Head of caudate nucleus (tissue), 42 donors: Measurements from ENCODE around the gene POLRMT.

Source experiments
- DNase-seq, 42 donors: peaks; one replicate each; pipeline versions ENCODE4 v3.0.0 to v3.0.0-alpha.2; 2020 to 2021; ENCODE audit warnings: mixed read lengths in 7 of 42
- intact Hi-C: fragments of 100-400 bp; cut with DNase I; formaldehyde crosslinking; loops from one replicate; pipeline ENCODE4 v1.15.0; 2022

The POLRMT gene

GRCh38 chr19:575527-576506, 57.5 kb downstream of the POLRMT start:
- DNase-seq, result peak in 24 of 42 donors; percentile 29 to 82 (median 60)
- intact Hi-C loops, result no loop called here

- peak in 25 of 42 donors; percentile 31 to 69 (median 52) for DNase-seq
- intact Hi-C loops, result loop anchor here (5.0 kb wide), 1 partner anchor 43 kb away; the partner anchor contains the start of gene CDC34
Observed at GRCh38 chr19:574658-575526, 58.4 kb downstream of the POLRMT start.

GRCh38 chr19:573519-573825, 59.9 kb downstream of the POLRMT start:
- intact Hi-C loops, result loop anchor here (5.0 kb wide), 1 partner anchor 41 kb away; the partner anchor contains the start of gene CDC34
- DNase-seq, result peak in 2 of 42 donors; percentile 39 to 41

GRCh38 chr19:572743-573518, 60.4 kb downstream of the POLRMT start:
- DNase-seq, result peak in 13 of 42 donors; percentile 20 to 64 (median 43)
- intact Hi-C loops, result loop anchor here (5.0 kb wide), 1 partner anchor 41 kb away; the partner anchor contains the start of gene CDC34

DNA sequence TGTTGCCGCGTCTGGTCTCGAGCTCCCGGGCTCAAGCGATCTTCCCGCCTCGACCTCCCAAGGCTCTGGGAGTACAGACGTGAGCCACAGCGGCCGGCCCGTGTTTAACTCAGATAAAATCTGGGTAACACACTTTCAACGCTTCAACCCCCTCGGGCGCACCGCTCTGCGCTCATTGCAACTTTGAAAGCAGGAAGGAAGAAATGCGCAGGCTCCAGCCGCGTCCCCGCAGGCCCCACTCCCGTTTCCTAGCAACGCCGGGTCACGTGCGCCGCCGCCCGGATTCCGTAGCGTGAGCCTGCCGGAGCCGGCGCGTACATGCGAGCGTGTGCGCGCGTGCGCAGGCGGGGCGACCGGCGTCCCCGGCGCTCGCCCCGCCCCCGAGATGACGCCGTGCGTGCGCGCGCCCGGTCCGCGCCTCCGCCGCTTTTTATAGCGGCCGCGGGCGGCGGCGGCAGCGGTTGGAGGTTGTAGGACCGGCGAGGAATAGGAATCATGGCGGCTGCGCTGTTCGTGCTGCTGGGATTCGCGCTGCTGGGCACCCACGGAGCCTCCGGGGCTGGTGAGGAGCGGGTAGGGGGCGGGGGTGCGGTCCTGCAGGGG, 61.1 kb downstream of the POLRMT start, which contains the start of gene BSG:
Gene BSG, plus strand, starts transcription at position 457 of the 603 bp plus-strand sequence. Its CDS starts 39 bp downstream, at position 496.
- intact Hi-C loops, result loop anchor here (5.0 kb wide), 1 partner anchor 40 kb away; the partner anchor contains the start of gene CDC34

DNA sequence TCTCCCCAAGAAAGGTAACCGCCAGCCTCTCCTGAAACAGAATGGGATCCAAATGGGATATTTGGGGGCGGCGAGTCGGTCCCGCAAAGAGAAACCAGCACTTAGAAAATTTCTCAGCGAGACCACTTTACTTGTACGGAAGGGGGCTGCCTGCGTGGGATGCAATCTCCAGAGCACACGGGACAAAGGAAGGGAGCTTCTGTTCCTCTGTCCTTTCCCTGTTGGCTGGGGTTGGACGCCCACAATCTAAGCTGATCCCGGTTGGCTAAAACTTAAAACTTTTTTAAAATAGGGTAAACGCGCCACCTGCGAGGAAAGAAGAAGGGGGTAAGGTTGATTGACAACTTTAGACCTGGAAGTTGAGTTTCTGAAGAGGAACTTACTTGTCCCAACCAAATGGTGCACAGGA, 61.8 kb downstream of the POLRMT start:
- DNase-seq, result peak in 1 of 42 donors; percentile 4
- intact Hi-C loops, result loop anchor here (5.0 kb wide), 1 partner anchor 39 kb away; the partner anchor contains the start of gene CDC34

More for the DNA sequence above, 61.1 kb downstream of the POLRMT start, which contains the start of gene BSG:
- DNase-seq, result peak; percentile 93 to 100 (median 98)

GRCh38 chr19:570937-571565, 62.3 kb downstream of the POLRMT start:
- intact Hi-C loops, result loop anchor here (5.0 kb wide), 1 partner anchor 39 kb away; the partner anchor contains the start of gene CDC34
- peak in 4 of 42 donors; percentile 5 to 41 (median 20) for DNase-seq

DNA sequence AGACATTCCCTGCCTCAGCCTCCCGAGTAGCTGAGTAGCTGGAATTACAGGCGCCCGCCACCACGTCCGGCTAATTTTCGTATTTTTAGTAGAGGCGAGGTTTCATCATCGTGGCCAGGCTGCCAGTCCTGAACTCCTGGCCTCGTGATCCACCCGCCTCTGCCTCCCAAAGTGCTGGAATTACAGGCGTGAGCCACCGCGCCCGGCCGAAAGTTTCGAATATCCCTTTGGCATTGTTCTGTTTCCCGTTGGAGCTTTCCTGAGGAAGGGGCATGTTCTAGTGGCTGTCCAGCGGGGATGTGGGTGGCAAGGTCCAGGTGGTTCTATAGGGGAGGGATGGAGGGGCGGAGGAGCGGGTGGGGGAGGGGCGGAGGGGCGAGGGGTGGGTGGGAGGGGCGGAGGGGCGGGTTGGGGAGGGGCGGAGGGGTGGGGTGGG, 63.1 kb downstream of the POLRMT start:
- peak in 1 of 42 donors; percentile 1 for DNase-seq
- intact Hi-C loops, result loop anchor here (5.0 kb wide), 1 partner anchor 38 kb away; the partner anchor contains the start of gene CDC34

- intact Hi-C loops, result no loop called here
Observed at GRCh38 chr19:567296-567900, 65.9 kb downstream of the POLRMT start.

More at GRCh38 chr19:567296-567900, 65.9 kb downstream of the POLRMT start:
- DNase-seq, result no peak
